ENCODE data around the gene MAG.

- TF ChIP-seq CTCF (IDR thresholded peaks at IDR 0.05) (no peak), POLR2A (IDR thresholded peaks at IDR 0.05) (no peak)
Observed at GRCh38 chr19:35276706-35277281, 15.2 kb upstream of the MAG start.
